SK-N-SH (cell line): ENCODE results near the gene ZNF532.

Experiments used
- RFX5 ChIP-seq: IDR thresholded peaks from 2 replicates; pipeline ENCODE4 v1.6.1; 2012; ENCODE audit warnings: mild to moderate bottlenecking, improper control_type of control experiment, low read length
- TF ChIP-seq, protein P1 (sequence below): IDR thresholded peaks from 2 replicates; pipeline ENCODE4; 2012

DNA sequence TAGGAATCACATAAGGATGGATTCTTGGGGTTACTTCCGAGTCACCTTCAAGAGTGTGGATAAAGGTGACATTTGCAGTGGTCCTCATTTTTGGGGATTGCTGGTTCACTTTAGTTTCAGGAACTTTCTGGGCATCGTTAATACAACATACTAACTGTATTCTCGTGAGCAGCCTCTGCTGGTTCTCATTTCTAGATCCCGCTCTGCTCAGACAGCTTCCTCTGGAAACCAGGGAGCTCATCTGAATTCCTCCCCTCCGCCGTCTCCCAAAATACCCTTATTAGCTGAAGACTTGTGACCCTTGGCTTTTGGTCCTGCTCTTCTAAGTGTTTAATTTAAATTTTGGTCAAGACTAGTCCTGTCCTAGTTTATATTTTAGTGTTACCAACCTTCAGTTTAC is 64.5 kb downstream of the ZNF532 start:
- TF ChIP-seq RFX5 = no peak
- TF ChIP-seq, protein P1, sequence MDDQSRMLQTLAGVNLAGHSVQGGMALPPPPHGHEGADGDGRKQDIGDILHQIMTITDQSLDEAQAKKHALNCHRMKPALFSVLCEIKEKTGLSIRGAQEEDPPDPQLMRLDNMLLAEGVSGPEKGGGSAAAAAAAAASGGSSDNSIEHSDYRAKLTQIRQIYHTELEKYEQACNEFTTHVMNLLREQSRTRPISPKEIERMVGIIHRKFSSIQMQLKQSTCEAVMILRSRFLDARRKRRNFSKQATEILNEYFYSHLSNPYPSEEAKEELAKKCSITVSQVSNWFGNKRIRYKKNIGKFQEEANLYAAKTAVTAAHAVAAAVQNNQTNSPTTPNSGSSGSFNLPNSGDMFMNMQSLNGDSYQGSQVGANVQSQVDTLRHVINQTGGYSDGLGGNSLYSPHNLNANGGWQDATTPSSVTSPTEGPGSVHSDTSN = no peak
